ENCODE measurements around the gene NT5DC2. TPM values are rescaled to one million over a fixed set of nuclear protein-coding genes. Genes with fewer than 3 reads are reported as not detected.
A peak's percentile ranks its signal among the peaks of the same experiment; 100 is the strongest.

Gene NT5DC2
- 132 and 186 TPM in 2 replicates for polyA plus RNA-seq (2011; rRNA removed)
- polyA minus RNA-seq (2011; rRNA and poly(A)+ RNA removed), result 150 and 175 TPM in 2 replicates

GRCh38 chr3:52533623-52534280 is at the start of gene NT5DC2:
NT5DC2 (minus strand) TSS chr3:52533857; CDS start chr3:52533737, 120 bp downstream.
- TF ChIP-seq, protein P1, sequence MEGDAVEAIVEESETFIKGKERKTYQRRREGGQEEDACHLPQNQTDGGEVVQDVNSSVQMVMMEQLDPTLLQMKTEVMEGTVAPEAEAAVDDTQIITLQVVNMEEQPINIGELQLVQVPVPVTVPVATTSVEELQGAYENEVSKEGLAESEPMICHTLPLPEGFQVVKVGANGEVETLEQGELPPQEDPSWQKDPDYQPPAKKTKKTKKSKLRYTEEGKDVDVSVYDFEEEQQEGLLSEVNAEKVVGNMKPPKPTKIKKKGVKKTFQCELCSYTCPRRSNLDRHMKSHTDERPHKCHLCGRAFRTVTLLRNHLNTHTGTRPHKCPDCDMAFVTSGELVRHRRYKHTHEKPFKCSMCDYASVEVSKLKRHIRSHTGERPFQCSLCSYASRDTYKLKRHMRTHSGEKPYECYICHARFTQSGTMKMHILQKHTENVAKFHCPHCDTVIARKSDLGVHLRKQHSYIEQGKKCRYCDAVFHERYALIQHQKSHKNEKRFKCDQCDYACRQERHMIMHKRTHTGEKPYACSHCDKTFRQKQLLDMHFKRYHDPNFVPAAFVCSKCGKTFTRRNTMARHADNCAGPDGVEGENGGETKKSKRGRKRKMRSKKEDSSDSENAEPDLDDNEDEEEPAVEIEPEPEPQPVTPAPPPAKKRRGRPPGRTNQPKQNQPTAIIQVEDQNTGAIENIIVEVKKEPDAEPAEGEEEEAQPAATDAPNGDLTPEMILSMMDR (IDR thresholded peaks at IDR 0.05; ENCODE audit: insufficient read depth, low read depth, low read length), result no peak
- H3K36me3 ChIP-seq (ENCODE audit: control insufficient read depth, insufficient read depth, low read length), result peaks cover 5% of the 10 kb centered on the region
- H3K27me3 ChIP-seq (ENCODE audit: control insufficient read depth, insufficient read depth, low read length), result no peaks in the 10 kb centered on the region
- POLR2A ChIA-PET, result interaction anchor here (0.7 kb wide), 1 partner anchor 54 kb away, joined by 3 read pairs; no protein-coding TSS in a partner anchor
- peak within 1 kb of the TSS; percentile 78 for H3K4me3 ChIP-seq (ENCODE audit: low read depth, low read length)
- no peak for DNase-seq (ENCODE audit: low read depth)
- CTCF ChIA-PET, result no interaction called here

- POLR2A ChIA-PET, result no interaction called here
- DNase-seq (ENCODE audit: low read depth), result no peak
- Histone ChIP-seq H3K4me3 (ENCODE audit: low read depth, low read length) (no peak overlapping the region), H3K27me3 (ENCODE audit: control insufficient read depth, insufficient read depth, low read length) (no peaks in the 10 kb centered on the region), H3K36me3 (ENCODE audit: control insufficient read depth, insufficient read depth, low read length) (peaks cover 4% of the 10 kb centered on the region)
- CTCF ChIA-PET, result interaction anchor here (0.6 to 1.1 kb wide), 2 partner anchors 19 to 150 kb away, joined by 3 read pairs; no protein-coding TSS in a partner anchor
- TF ChIP-seq, protein P1 (IDR thresholded peaks at IDR 0.05; ENCODE audit: insufficient read depth, low read depth, low read length), result no peak
These were observed 40.7 kb upstream of the NT5DC2 start for GRCh38 chr3:52574056-52574965.

DNA sequence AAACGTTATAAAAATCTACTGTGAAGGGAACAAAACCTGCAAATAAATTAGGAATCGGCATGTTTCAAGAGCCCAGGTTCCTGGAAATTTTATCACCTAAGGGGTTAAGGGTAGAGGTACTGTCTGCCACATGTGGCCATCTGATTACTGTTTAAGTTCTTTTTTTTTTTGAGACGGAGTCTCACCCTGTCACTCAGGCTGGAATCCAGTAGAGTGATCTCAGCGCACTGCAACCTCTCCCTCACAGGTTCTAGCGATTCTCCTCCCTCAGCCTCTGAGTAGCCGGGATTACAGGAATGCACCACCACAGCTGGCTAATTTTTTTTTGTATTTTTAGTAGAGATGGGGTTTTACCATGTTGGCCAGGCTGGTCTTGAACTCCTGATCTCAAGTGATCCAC is 38.6 kb upstream of the NT5DC2 start:
- ChIA-PET POLR2A (no interaction called here), CTCF (no interaction called here)
- H3K36me3 ChIP-seq (ENCODE audit: control insufficient read depth, insufficient read depth, low read length), result no peaks in the 10 kb centered on the region
- DNase-seq (ENCODE audit: low read depth), result no peak
- no peak overlapping the region for H3K4me3 ChIP-seq (ENCODE audit: low read depth, low read length)
- TF ChIP-seq, protein P1 (IDR thresholded peaks at IDR 0.05; ENCODE audit: insufficient read depth, low read depth, low read length), result no peak
- H3K27me3 ChIP-seq (ENCODE audit: control insufficient read depth, insufficient read depth, low read length), result no peaks in the 10 kb centered on the region

DNA sequence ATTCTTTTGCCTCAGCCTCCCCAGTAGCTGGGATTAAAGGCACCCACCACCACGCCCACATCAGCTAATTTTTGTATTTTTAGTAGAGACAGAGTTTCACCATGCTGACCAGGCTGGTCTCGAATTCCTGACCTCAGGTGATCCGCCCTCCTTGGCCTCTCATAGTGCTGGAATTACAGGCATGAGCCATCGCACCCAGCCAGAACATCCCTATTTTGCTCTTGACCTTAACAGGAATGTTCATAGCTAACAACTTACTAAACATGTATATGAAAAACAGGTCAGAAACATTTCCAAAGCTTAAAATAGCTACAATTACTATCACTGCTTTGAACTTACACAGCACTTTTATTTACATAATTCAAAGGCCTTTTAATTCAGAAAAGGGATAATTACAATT is 36.4 kb upstream of the NT5DC2 start:
- ChIA-PET POLR2A (interaction anchor here (0.5 to 0.7 kb wide), 2 partner anchors 67 to 322 kb away, joined by 5 to 7 read pairs; no protein-coding TSS in a partner anchor), CTCF (interaction anchor here (1.1 kb wide), 1 partner anchor 9 kb away, joined by 3 read pairs; no protein-coding TSS in a partner anchor)
- Histone ChIP-seq H3K27me3 (ENCODE audit: control insufficient read depth, insufficient read depth, low read length) (no peaks in the 10 kb centered on the region), H3K36me3 (ENCODE audit: control insufficient read depth, insufficient read depth, low read length) (peaks cover 3% of the 10 kb centered on the region; the same call in 1 of the 2 replicates), H3K4me3 (ENCODE audit: low read depth, low read length) (no peak overlapping the region)
- TF ChIP-seq, protein P1 (IDR thresholded peaks at IDR 0.05; ENCODE audit: insufficient read depth, low read depth, low read length), result no peak
- DNase-seq (ENCODE audit: low read depth), result no peak

GRCh38 chr3:52568069-52568468 is 34.4 kb upstream of the NT5DC2 start:
- TF ChIP-seq, protein P1 (IDR thresholded peaks at IDR 0.05; ENCODE audit: insufficient read depth, low read depth, low read length), result no peak
- no peak overlapping the region for H3K4me3 ChIP-seq (ENCODE audit: low read depth, low read length)
- ChIA-PET POLR2A (no interaction called here), CTCF (no interaction called here)
- H3K36me3 ChIP-seq (ENCODE audit: control insufficient read depth, insufficient read depth, low read length), result peaks cover 5% of the 10 kb centered on the region
- no peak for DNase-seq (ENCODE audit: low read depth)
- H3K27me3 ChIP-seq (ENCODE audit: control insufficient read depth, insufficient read depth, low read length), result no peaks in the 10 kb centered on the region

All from BJ (cell line).